ENCODE measurements around the gene WDR53. TPM values are rescaled to one million over a fixed set of nuclear protein-coding genes. Genes with fewer than 3 reads are reported as not detected.
"Not testable (repeated sequence)": the region's sequence is repeated elsewhere in the genome, so short reads cannot be mapped to it uniquely, and the experiment has no call there.

Gene WDR53
- total RNA-seq, 2 experiments from 2014 or later, result 18.4 to 20.9 TPM

GRCh38 chr3:196553551-196553950 lies 14.8 kb downstream of the WDR53 start:
- H3K36me3 ChIP-seq (ENCODE audit: insufficient read depth, low read length), result peaks cover 11% of the 10 kb centered on the region
- no peaks in the 10 kb centered on the region for H3K27me3 Mint-ChIP-seq
- no peak for ATAC-seq (ENCODE audit: poor library complexity)
- no peak overlapping the region for H3K4me3 Mint-ChIP-seq
- TF ChIP-seq CTCF (IDR thresholded peaks at IDR 0.05), result no peak
- H3K27ac ChIP-seq (ENCODE audit: low read depth in 1 of 2, low read length in 2 of 2), result no peak overlapping the region
- H3K4me1 ChIP-seq (ENCODE audit: insufficient read depth, low read length), result no peaks in the 10 kb centered on the region
- H3K4me3 ChIP-seq (ENCODE audit: low read length), result no peak overlapping the region
- peaks cover 31% of the 10 kb centered on the region for H3K36me3 Mint-ChIP-seq (ENCODE audit: low read depth)
- ChIA-PET POLR2A (no interaction called here), CTCF (no interaction called here)
- peaks cover 4% of the 10 kb centered on the region for H3K4me1 Mint-ChIP-seq (ENCODE audit: low read depth)
- H3K9me3 Mint-ChIP-seq, result peaks cover 6% of the 10 kb centered on the region
- H3K27ac Mint-ChIP-seq, result peak overlapping the region; percentile 51
- DNase-seq, result no peak
- H3K9me3 ChIP-seq (ENCODE audit: control insufficient read depth in 1 of 2, insufficient read depth in 1 of 2, low read length in 2 of 2), result peaks cover 0 to 12% of the 10 kb centered on the region in 2 experiments
- intact Hi-C loops (cut with DNase I, micrococcal nuclease), result no loop called here
- H3K27me3 ChIP-seq (ENCODE audit: control insufficient read depth in 1 of 2, insufficient read depth in 2 of 2, low read length in 2 of 2), result no peaks in the 10 kb centered on the region

- no peak for TF ChIP-seq CTCF (IDR thresholded peaks at IDR 0.05)
- Mint-ChIP-seq H3K27me3 (no peaks in the 10 kb centered on the region), H3K36me3 (ENCODE audit: low read depth) (peaks cover 27% of the 10 kb centered on the region), H3K9me3 (peaks cover 11% of the 10 kb centered on the region), H3K27ac (no peak overlapping the region), H3K4me3 (no peak overlapping the region), H3K4me1 (ENCODE audit: low read depth) (peaks cover 4% of the 10 kb centered on the region)
- Histone ChIP-seq H3K36me3 (ENCODE audit: insufficient read depth, low read length) (peaks cover 10% of the 10 kb centered on the region), H3K4me3 (ENCODE audit: low read length) (no peak overlapping the region), H3K27ac (ENCODE audit: low read depth in 1 of 2, low read length in 2 of 2) (no peak overlapping the region), H3K9me3 (ENCODE audit: control insufficient read depth in 1 of 2, insufficient read depth in 1 of 2, low read length in 2 of 2) (peaks cover 0 to 12% of the 10 kb centered on the region in 2 experiments), H3K4me1 (ENCODE audit: insufficient read depth, low read length) (no peaks in the 10 kb centered on the region), H3K27me3 (ENCODE audit: control insufficient read depth in 1 of 2, insufficient read depth in 2 of 2, low read length in 2 of 2) (no peaks in the 10 kb centered on the region)
- ATAC-seq (ENCODE audit: poor library complexity), result no peak
- CTCF ChIA-PET, result no interaction called here
- POLR2A ChIA-PET, result no interaction called here
- intact Hi-C loops (cut with DNase I, micrococcal nuclease), result no loop called here
- DNase-seq, result no peak
Observed at GRCh38 chr3:196552253-196552652, 16.1 kb downstream of the WDR53 start.

GRCh38 chr3:196550172-196550571 lies 18.2 kb downstream of the WDR53 start:
- H3K27ac ChIP-seq (ENCODE audit: low read depth in 1 of 2, low read length in 2 of 2); H3K27me3 Mint-ChIP-seq; intact Hi-C loops (cut with DNase I, micrococcal nuclease); CTCF ChIA-PET; ATAC-seq (ENCODE audit: poor library complexity); H3K27ac Mint-ChIP-seq; H3K4me1 Mint-ChIP-seq (ENCODE audit: low read depth); DNase-seq; H3K4me3 ChIP-seq (ENCODE audit: low read length); H3K4me1 ChIP-seq (ENCODE audit: insufficient read depth, low read length); POLR2A ChIA-PET; H3K36me3 ChIP-seq (ENCODE audit: insufficient read depth, low read length); H3K4me3 Mint-ChIP-seq; H3K27me3 ChIP-seq (ENCODE audit: control insufficient read depth in 1 of 2, insufficient read depth in 2 of 2, low read length in 2 of 2): not testable (repeated sequence)
- peaks cover 11% of the 10 kb centered on the region for H3K9me3 Mint-ChIP-seq
- peaks cover 17% of the 10 kb centered on the region for H3K36me3 Mint-ChIP-seq (ENCODE audit: low read depth)
- H3K9me3 ChIP-seq (ENCODE audit: control insufficient read depth in 1 of 2, insufficient read depth in 1 of 2, low read length in 2 of 2), result peaks cover 0 to 12% of the 10 kb centered on the region in 2 experiments

- CTCF ChIA-PET; H3K4me1 Mint-ChIP-seq (ENCODE audit: low read depth): not testable (repeated sequence)
Observed at GRCh38 chr3:196549312-196549711, 19.0 kb downstream of the WDR53 start.

More at GRCh38 chr3:196549312-196549711, 19.0 kb downstream of the WDR53 start:
- H3K4me3 Mint-ChIP-seq; H3K27me3 ChIP-seq (ENCODE audit: control insufficient read depth in 1 of 2, insufficient read depth in 2 of 2, low read length in 2 of 2); H3K27ac Mint-ChIP-seq; intact Hi-C loops (cut with DNase I, micrococcal nuclease); POLR2A ChIA-PET; ATAC-seq (ENCODE audit: poor library complexity); H3K4me3 ChIP-seq (ENCODE audit: low read length); H3K36me3 ChIP-seq (ENCODE audit: insufficient read depth, low read length); H3K27ac ChIP-seq (ENCODE audit: low read depth in 1 of 2, low read length in 2 of 2); H3K4me1 ChIP-seq (ENCODE audit: insufficient read depth, low read length); H3K36me3 Mint-ChIP-seq (ENCODE audit: low read depth); DNase-seq; H3K27me3 Mint-ChIP-seq: not testable (repeated sequence)
- H3K9me3 Mint-ChIP-seq, result peaks cover 11% of the 10 kb centered on the region
- peaks cover 0 to 12% of the 10 kb centered on the region in 2 experiments for H3K9me3 ChIP-seq (ENCODE audit: control insufficient read depth in 1 of 2, insufficient read depth in 1 of 2, low read length in 2 of 2)

Data from CD4-positive, alpha-beta T cell (primary cell).